ENCODE data around the gene CIAO3.
A peak's percentile ranks its signal among the peaks of the same experiment; 100 is the strongest.
"Not testable (repeated sequence)": the region's sequence is repeated elsewhere in the genome, so short reads cannot be mapped to it uniquely, and the experiment has no call there.

Gene CIAO3

DNA sequence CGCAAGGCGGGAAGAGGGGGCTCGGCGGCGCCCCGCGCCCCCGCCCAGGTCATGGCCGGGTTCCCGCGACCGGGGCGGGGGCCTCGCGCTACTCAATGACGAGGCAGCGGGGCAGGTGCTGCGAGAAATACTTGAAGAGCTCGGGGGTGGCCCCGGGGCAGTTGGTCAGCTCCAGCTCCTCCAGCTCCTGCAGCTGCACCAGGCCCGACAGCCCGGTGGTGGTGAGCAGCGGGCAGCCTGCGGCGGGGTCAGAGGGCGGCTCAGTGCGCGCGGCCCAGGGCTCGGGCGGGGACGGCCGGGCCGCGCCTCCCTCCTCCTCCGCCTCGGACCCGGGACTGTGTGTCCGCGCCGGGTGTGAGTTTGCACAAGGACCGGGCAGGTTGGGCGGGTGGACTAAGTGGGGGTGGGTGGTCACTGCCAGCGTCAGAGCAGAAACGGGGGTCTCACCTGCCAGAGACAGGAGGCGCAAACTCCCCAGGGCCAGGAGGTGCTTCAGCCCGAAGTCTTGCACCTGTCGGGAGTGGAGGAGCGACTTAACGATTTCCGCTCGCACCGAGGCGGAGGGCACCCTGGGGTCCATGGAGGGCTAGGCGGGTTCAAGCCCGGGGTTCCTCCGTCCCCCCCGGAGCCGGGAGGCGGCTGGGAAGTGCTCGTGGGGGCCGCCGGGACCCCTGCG lies 46.5 kb downstream of the CIAO3 start:
- DNase-seq (ENCODE audit: low spot score), result no peak
- no peak for FAIRE-seq

GRCh38 chr16:693766-694165 lies 47.0 kb downstream of the CIAO3 start:
- FAIRE-seq, result no peak

DNA sequence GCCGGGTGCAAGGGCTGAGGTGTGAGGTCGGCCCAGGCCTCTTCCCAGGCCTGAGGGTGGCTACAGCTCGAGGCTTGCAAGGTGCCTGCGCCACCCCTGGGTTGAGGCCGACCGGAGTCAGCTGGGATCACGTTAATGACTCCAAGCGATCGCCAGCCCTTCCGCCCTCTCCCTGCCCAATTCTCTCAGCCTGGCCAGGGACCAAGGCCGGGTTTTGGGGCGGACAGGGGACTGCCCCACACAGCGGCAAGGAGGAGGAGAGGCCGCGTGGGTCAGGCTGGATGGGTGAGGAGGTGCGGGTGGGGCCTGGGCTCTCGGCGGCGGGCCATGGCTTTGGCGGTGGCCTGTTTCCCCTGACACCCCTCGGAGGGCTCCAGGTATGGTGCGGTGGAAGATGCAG lies 47.4 kb downstream of the CIAO3 start:
- DNase-seq (ENCODE audit: low spot score) (no peak), FAIRE-seq (no peak)

More at GRCh38 chr16:693766-694165, 47.0 kb downstream of the CIAO3 start:
- DNase-seq (ENCODE audit: low spot score), result no peak

DNA sequence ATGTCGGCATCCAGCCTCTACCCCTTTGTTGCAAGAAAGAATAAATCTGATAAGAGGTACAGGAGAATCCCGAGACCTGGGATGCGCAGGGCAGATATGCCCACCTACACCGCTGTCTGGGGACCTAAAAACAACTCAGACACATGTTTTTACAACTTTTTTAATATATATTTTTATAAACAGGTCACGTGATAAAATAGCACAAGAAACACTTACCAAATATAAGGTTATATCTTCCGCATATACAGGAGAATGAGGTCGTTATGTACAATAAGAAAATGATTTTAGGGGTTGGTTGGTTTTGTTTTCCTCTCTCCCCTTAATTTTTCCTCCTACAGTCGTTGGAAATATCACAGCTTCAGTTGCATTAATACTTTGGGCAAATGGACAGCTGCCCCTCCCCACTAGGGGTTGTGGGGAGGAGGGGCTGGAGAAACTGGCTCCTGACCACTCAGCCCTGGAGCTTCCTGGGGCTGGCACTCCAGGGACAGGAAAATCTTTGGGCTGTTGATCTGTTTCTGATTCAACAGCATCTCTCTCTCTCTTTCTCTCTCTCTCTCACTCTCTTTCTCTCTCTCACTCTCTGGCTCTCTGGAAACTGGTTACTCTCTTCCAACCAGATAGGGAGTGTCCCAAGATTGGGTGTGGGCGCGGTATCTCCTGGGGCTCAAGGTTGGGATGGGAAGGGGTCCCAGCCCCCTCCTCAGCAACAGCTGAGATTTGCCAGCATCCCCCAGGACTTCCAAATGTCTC lies 48.3 kb downstream of the CIAO3 start:
- DNase-seq (ENCODE audit: low spot score), result no peak

DNA sequence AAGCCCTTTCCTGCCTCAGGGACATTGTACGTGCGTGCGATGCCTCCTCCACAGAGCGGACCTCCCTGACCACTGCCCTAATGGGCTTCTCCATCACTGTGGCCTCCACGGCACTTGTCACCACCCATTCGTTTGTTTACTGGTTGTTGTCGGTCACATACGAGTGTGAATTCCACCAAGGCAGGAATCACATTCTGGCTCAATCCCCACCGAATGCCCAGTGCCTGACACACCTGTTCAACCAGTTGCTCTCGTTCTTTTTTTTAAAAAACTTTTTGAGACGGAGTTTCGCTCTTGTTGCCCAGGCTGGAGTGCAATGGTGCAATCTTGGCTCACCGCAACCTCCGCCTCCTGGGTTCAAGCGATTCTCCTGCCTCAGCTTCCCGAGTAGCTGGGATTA lies 49.6 kb downstream of the CIAO3 start:
- FAIRE-seq; DNase-seq (ENCODE audit: low spot score): not testable (repeated sequence)

More for the DNA sequence above, 48.3 kb downstream of the CIAO3 start:
- FAIRE-seq, result no peak

- FAIRE-seq, result no peak
These were observed 51.5 kb downstream of the CIAO3 start for GRCh38 chr16:689175-689897.

DNA sequence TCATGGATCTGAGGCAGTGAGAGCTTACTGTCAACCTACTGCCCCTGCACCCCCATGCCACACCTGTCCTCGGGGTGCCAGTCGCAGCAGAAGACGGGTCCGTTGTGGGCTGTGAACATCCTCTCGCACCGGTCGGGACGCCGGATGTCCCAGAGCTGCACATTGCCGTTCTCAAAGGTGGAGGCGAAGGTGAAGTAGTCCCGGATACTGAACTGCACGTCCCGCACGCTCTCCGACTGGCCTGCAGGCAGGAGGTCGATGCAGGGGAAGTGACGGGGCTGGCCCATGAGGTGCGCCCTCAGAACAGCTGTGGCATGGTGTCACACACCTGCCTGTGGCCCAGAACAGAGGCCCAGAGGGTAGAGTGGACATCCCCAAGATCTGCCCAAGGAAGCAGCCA lies 53.3 kb downstream of the CIAO3 start:
- DNase-seq (ENCODE audit: low spot score) (no peak), FAIRE-seq (no peak)

More at GRCh38 chr16:689175-689897, 51.5 kb downstream of the CIAO3 start:
- DNase-seq (ENCODE audit: low spot score), result no peak

DNA sequence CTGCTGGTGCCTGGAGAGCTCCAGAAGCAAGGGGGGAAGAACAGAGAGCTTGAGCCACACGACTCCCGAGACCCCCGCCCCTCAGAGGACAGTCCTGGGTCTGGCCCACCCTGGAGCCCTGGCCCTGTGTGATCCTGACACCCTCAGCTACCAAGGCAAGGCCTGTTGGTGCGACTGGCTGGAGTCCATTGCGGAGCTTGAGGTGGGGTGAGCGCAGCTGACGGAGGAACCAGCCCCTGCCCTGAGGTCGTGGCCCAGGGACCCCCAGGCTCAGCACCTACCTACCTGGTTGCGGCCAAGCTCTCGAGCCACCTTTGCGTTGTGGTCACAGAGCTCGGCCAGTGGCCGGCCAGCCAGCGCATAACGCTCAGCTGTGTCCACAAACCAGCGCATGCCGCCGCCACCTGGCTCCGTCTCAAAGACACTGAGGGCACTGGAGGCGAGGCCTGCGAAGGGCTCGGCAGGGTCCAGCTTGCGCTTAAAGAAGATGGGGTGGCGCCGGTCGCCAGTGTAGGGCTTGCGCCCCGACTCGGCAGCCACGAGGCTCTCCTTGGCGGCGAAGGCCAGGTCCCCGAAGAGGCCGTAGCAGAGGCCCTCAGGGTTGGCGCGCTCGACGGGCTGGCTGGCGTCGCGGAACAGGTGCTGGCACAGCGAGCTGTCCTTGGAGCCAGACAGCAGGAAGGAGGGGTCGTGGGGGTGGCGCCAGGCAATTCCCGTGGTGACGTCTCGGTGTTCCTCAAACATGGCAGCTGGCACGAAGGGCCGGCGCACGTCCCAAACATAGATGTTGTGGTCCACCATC lies 54.1 kb downstream of the CIAO3 start:
- no peak for FAIRE-seq
- no peak for DNase-seq (ENCODE audit: low spot score)

DNA sequence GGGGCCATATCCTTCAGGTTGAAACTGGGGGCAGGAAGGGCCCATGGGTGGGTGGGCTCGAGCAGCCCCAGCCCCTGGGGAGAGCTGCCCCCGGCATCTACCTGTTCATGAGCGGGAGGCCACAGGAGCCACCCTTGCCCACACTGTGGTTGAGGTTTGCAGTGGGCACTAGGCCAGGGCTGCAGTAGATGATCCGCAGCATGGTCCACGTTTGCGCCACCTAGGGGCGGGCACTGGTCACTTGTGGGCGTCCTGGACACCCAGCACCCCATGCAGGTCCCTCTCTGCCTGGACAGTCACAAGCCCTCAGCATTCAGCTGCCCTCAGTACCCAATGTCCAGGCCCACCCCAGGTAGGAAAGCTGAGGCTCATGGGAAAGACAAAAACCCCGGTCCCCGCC lies 54.8 kb downstream of the CIAO3 start:
- FAIRE-seq, result no peak
- DNase-seq (ENCODE audit: low spot score), result peak; percentile 39

DNA sequence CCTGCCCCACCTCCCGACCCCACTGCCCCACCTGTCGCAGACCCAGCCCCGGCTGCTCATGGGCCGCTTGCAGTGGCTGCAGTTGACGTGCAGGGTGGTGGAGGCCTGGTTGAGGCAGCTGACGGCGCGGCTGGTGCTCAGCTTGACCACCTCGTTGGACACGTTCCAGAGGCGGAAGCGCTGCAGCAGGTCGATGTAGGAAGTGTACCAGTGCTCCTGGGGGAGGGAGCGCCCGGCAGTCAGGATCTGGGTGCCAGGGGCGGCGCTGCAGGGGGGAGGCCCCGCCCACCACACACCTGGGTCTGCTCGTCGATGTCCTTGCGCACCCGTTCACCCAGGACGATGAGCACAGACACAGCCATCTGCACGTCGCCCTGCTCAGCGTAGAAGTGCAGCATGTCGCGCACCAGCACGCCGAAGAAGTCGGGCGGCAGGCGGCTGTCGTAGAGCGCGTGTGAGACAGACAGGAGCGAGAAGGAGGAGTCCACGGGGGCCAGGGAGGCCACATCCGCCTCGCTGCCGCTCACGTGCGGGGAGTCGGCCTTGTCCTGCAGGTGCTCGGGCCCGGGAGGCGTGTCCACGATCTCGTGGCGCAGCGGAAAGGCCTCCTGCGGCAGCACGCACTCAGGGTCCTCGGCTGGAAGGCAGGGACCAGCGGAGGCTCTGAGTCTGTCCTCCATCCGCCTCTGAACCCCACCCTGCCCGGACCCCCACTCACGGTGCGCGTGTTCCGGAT lies 55.7 kb downstream of the CIAO3 start:
- no peak for FAIRE-seq
- no peak for DNase-seq (ENCODE audit: low spot score)

DNA sequence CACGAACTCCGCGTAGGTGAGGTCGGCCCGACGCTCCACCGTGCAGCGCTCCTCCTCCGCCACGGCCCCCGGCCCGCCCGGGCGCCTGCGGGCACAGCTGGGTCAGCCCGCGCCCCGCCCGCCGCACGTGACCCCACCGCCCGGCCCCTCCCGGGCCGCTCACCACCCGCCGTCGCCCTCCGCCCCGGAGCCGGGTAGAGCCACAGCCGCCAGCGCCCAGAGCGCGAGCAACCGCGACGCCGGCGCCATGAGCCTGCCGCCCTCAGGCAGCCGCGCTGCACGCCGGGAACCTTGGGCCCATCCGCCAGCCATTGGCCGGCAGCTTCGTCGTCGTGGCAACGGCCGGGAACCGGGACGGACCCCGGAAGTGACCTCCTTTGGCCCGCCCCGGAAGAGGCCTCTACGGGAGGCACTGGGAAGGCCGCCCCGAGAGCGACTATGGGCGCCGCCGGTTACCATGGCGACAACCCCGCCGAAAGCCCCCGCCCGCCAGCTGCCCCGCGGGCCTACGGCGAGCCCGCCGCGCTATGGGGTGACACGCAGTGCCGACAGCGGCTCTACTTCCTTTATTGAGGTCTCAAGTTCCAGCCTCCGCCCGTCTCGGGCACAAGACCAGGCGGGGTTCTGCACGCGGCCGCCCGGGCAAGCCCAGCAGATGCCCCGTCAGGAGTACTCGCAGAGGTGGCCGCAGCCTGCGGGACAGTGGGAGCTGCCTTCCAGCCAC lies 56.6 kb downstream of the CIAO3 start, which contains the start of gene JMJD8:
JMJD8 (minus strand) TSS at position 264 of the 724 bp plus-strand sequence; CDS start at position 249, 15 bp downstream.
- peak; percentile 85 for DNase-seq (ENCODE audit: low spot score)
- peak; percentile 2 for FAIRE-seq

- FAIRE-seq (no peak), DNase-seq (ENCODE audit: low spot score) (no peak)
These were observed 57.3 kb downstream of the CIAO3 start for GRCh38 chr16:683396-684070.

GRCh38 chr16:682493-683395 lies 58.1 kb downstream of the CIAO3 start:
- no peak for FAIRE-seq
- DNase-seq (ENCODE audit: low spot score), result no peak

DNA sequence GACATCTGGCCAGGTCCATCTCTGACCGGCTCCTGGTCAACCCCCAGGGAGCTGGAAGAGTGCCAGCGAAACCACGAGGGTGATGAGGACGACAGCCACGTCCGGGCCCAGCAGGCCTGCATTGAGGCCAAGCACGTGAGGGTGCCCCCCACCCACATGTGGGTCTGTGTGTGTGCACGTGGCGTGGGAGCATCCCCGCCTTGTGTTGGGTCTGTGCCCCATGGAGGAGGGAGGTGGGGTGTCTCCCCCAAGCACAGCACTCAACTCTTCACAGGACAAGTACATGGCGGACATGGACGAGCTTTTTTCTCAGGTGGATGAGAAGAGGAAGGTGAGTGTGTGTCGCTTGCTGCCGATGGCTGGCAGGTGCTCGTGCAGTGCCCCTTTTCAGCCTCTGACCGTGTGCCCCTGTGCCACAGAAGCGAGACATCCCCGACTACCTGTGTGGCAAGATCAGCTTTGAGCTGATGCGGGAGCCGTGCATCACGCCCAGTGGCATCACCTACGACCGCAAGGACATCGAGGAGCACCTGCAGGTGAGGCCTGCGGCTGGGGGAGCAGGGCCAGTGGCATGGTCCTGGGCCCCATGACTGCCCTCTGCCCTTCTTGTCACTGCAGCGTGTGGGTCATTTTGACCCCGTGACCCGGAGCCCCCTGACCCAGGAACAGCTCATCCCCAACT lies 58.9 kb downstream of the CIAO3 start:
- DNase-seq (ENCODE audit: low spot score), result peak; percentile 46
- FAIRE-seq, result no peak

DNA sequence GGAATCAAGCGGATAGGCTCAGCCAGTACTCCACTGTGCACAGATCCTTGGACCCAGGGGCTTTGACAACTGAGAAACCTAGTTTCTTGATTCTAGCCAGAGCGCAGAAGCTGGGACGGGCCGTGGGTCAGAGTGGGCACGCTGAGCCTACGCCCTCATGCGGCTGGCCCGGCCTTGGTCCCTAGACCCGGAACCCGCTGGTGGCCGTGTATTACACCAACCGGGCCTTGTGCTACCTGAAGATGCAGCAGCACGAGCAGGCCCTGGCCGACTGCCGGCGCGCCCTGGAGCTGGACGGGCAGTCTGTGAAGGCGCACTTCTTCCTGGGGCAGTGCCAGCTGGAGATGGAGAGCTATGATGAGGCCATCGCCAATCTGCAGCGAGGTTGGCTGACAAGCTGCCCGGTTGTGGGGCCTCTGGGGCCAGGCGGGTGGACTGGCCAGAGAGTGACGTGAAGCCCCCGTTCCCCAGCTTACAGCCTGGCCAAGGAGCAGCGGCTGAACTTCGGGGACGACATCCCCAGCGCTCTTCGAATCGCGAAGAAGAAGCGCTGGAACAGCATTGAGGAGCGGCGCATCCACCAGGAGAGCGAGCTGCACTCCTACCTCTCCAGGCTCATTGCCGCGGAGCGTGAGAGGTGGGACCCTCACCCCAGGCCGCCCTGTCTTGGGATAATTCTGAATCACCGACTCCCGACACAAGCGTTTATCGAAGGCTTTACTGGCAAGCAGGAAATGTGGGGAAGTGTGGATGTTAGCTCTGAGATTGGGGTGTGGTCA lies 59.6 kb downstream of the CIAO3 start:
- peak; percentile 30 for DNase-seq (ENCODE audit: low spot score)
- no peak for FAIRE-seq

DNA sequence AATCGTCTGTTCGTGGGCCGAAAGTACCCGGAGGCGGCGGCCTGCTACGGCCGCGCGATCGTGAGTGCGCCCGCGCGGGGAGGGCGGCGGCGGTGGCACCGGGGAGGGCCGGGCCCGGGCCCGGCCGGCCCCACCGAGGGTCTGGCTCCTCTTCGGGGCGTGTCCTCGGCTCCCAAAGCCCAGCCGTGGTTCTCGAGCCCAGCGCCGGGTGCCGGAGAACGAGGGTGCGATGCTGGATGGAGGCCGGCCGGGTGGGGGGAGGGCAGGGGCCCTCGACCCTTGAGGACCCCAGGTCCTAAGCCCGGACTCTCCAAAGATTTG lies 60.2 kb downstream of the CIAO3 start:
- no peak for FAIRE-seq
- no peak for DNase-seq (ENCODE audit: low spot score)

Data from RCC 7860 (cell line).